SK-N-SH treated with all-trans-retinoic acid at 6 μM for 48 hours (cell line): ENCODE measurements around the gene GNL1.

ENCODE experiments used
- ARNTL ChIP-seq: fragments of 450-650 bp; formaldehyde crosslinking; IDR thresholded peaks from 2 replicates; pipeline ENCODE4 v1.5.0; 2020; ENCODE audit warnings: low read depth, mild to moderate bottlenecking, moderate library complexity, borderline replicate concordance
- CREB5 ChIP-seq: fragments of 250-450 bp; sonication (Bioruptor Pico); IDR thresholded peaks from 2 replicates; pipeline ENCODE4 v1.5.1; 2020; ENCODE audit warnings: low read depth, mild to moderate bottlenecking, moderate library complexity
- CSDC2 ChIP-seq: fragments of 250-450 bp; sonication (Bioruptor Pico); IDR thresholded peaks from 2 replicates; pipeline ENCODE4 v1.5.0; 2020; ENCODE audit warnings: mild to moderate bottlenecking, moderate library complexity
- CSRNP3 ChIP-seq: fragments of 250-450 bp; sonication (Bioruptor Pico); IDR thresholded peaks from 2 replicates; pipeline ENCODE4 v1.5.1; 2021; ENCODE audit warnings: mild to moderate bottlenecking, moderate library complexity
- GLIS3 ChIP-seq: fragments of 250-450 bp; sonication (Bioruptor Pico); IDR thresholded peaks from 2 replicates; pipeline ENCODE4 v1.5.0; 2020; ENCODE audit warnings: mild to moderate bottlenecking, moderate library complexity
- OSR1 ChIP-seq: fragments of 250-450 bp; sonication (Bioruptor Pico); IDR thresholded peaks from 2 replicates; pipeline ENCODE4 v1.8.0; 2022; ENCODE audit warnings: moderate library complexity, mild to moderate bottlenecking, inconsistent platforms
- PATZ1 ChIP-seq: fragments of 250-450 bp; sonication (Bioruptor Pico); IDR thresholded peaks from 2 replicates; pipeline ENCODE4 v1.8.0; 2020; ENCODE audit warnings: mild to moderate bottlenecking, moderate library complexity, borderline replicate concordance
- PPARA ChIP-seq: fragments of 250-450 bp; sonication (Bioruptor Pico); IDR thresholded peaks from 2 replicates; pipeline ENCODE4 v1.5.0; 2020; ENCODE audit warnings: mild to moderate bottlenecking, borderline replicate concordance
- TOX ChIP-seq: fragments of 250-450 bp; sonication (Bioruptor Pico); IDR thresholded peaks from 2 replicates; pipeline ENCODE4 v1.8.0; 2021; ENCODE audit warnings: mild to moderate bottlenecking, moderate library complexity, borderline replicate concordance
- ZC3H10 ChIP-seq: fragments of 250-450 bp; sonication (Bioruptor Pico); IDR thresholded peaks from 2 replicates; pipeline ENCODE4 v1.5.1; 2021; ENCODE audit warnings: mild to moderate bottlenecking, moderate library complexity
- ZFP3 ChIP-seq: fragments of 250-450 bp; sonication (Bioruptor Pico); IDR thresholded peaks from 2 replicates; pipeline ENCODE4 v1.5.0; 2020; ENCODE audit warnings: mild to moderate bottlenecking, moderate library complexity
- ZFP30 ChIP-seq: fragments of 450-650 bp; formaldehyde crosslinking; IDR thresholded peaks from 2 replicates; pipeline ENCODE4 v1.5.0; 2022; ENCODE audit warnings: mild to moderate bottlenecking, moderate library complexity
- ZNF565 ChIP-seq: fragments of 450-650 bp; formaldehyde crosslinking; conservative IDR thresholded peaks from 2 replicates; pipeline ENCODE4 v1.5.0; 2020; ENCODE audit warnings: low read depth, mild to moderate bottlenecking, moderate library complexity

DNA sequence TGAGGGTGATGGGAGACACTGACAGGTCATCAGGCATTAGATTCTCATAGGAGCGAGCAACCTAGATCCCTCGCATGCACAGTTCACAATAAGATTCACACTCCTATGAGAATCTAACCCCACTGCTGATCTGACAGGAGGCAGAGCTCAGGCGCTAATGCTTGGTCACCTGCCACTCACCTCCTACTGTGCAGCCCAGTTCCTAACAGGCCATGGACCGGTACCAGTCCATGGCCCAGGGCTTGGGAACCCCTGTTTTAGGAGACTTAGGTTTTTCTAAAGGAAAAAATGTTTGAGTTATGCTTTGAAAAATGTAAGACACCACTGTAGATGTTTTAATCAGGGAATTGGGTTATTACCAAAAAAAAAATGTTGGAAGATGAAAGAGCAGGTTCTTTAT lies 60.3 kb downstream of the GNL1 start:
- TF ChIP-seq CSRNP3 (CRISPR knock-in tag) (no peak), ZNF565 (CRISPR knock-in tag) (no peak), ZC3H10 (no peak), CREB5 (CRISPR knock-in tag) (no peak), ARNTL (CRISPR knock-in tag) (no peak), ZFP30 (CRISPR knock-in tag) (no peak), GLIS3 (CRISPR knock-in tag) (no peak), PPARA (CRISPR knock-in tag) (no peak), OSR1 (CRISPR knock-in tag) (no peak), ZFP3 (no peak), TOX (CRISPR knock-in tag) (no peak), CSDC2 (CRISPR knock-in tag) (no peak), PATZ1 (CRISPR knock-in tag) (no peak)
